Measurements from ENCODE around the gene RFX3.

RFX3 gene

DNA sequence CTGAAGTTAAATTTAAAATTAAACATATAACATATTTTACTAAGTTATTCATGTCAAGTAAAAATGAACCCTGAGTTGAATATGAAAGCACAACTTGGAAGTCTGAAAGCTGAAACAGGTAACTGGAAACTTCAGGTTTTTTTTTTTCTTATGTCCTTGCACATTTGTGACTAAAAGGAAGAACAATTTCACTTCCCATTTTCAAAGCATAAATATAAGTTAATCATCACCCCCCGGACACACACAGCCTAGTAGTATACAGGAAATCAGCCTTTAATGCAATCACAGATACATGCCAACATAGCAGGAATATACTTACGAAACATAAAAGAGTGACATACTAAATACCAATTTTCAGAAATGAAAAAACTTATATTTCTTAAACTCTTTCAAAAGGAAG is 225.9 kb downstream of the RFX3 start:
- Histone ChIP-seq H3K36me3 (ENCODE audit: control insufficient read depth, low read length) (no peaks in the 10 kb centered on the region), H4K20me1 (ENCODE audit: control insufficient read depth, insufficient read depth, low read depth, low read length) (no peaks in the 10 kb centered on the region), H3K4me2 (ENCODE audit: low read length) (peak overlapping the region; percentile 64), H3F3A (ENCODE audit: control insufficient read depth, insufficient read depth) (no peaks in the 10 kb centered on the region), H3K27ac (ENCODE audit: low read depth, low read length) (peak overlapping the region; percentile 33; the same call in 1 of the 2 replicates), H3K79me2 (ENCODE audit: control insufficient read depth, low read length) (no peaks in the 10 kb centered on the region), H3K4me1 (ENCODE audit: control insufficient read depth, low read length) (peaks cover 24% of the 10 kb centered on the region), H3K4me3 (ENCODE audit: low read length) (peak overlapping the region; percentile 48; the same call in 1 of the 2 replicates), H3K9me2 (replicated peaks; ENCODE audit: control insufficient read depth, low read length) (no peaks in the 10 kb centered on the region), H3K9me3 (ENCODE audit: control insufficient read depth, insufficient read depth, low read length) (no peaks in the 10 kb centered on the region), H3K27me3 (ENCODE audit: control insufficient read depth, low read length) (no peaks in the 10 kb centered on the region)
- TF ChIP-seq EZH2phosphoT487 (IDR thresholded peaks at IDR 0.05; ENCODE audit: borderline replicate concordance, low read length) = no peak
- TF ChIP-seq, protein P1, sequence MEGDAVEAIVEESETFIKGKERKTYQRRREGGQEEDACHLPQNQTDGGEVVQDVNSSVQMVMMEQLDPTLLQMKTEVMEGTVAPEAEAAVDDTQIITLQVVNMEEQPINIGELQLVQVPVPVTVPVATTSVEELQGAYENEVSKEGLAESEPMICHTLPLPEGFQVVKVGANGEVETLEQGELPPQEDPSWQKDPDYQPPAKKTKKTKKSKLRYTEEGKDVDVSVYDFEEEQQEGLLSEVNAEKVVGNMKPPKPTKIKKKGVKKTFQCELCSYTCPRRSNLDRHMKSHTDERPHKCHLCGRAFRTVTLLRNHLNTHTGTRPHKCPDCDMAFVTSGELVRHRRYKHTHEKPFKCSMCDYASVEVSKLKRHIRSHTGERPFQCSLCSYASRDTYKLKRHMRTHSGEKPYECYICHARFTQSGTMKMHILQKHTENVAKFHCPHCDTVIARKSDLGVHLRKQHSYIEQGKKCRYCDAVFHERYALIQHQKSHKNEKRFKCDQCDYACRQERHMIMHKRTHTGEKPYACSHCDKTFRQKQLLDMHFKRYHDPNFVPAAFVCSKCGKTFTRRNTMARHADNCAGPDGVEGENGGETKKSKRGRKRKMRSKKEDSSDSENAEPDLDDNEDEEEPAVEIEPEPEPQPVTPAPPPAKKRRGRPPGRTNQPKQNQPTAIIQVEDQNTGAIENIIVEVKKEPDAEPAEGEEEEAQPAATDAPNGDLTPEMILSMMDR (IDR thresholded peaks at IDR 0.05; ENCODE audit: low read depth, low read length, poor library complexity, severe bottlenecking) = no peak

DNA sequence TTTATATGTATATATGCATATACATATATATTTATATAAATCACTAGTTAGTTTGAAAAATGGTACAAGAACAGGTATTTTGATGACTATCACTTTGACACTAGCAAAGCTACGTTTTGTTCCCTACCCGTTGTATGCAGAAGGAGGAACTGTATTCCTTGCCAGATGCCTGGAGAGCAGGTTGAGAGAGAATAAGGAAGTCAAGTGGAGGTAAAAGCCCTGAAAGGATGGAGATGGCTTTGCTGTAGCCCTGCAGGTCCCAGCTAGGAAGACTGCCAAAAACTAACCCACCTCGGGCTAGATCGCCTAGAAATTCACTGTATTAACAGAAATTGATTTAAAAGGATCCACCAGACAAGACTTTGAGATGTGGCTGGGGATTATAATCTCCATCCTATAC is 229.3 kb downstream of the RFX3 start:
- H3F3A ChIP-seq (ENCODE audit: control insufficient read depth, insufficient read depth) = no peaks in the 10 kb centered on the region
- H3K4me3 ChIP-seq (ENCODE audit: low read length) = no peak overlapping the region
- H3K79me2 ChIP-seq (ENCODE audit: control insufficient read depth, low read length) = no peaks in the 10 kb centered on the region
- peaks cover 24% of the 10 kb centered on the region for H3K4me1 ChIP-seq (ENCODE audit: control insufficient read depth, low read length)
- H3K9me2 ChIP-seq (replicated peaks; ENCODE audit: control insufficient read depth, low read length) = no peaks in the 10 kb centered on the region
- H3K4me2 ChIP-seq (ENCODE audit: low read length) = no peak overlapping the region
- TF ChIP-seq, protein P1 (IDR thresholded peaks at IDR 0.05; ENCODE audit: low read depth, low read length, poor library complexity, severe bottlenecking) = no peak
- TF ChIP-seq EZH2phosphoT487 (IDR thresholded peaks at IDR 0.05; ENCODE audit: borderline replicate concordance, low read length) = no peak
- H3K9me3 ChIP-seq (ENCODE audit: control insufficient read depth, insufficient read depth, low read length) = no peaks in the 10 kb centered on the region
- H3K27me3 ChIP-seq (ENCODE audit: control insufficient read depth, low read length) = no peaks in the 10 kb centered on the region
- no peaks in the 10 kb centered on the region for H4K20me1 ChIP-seq (ENCODE audit: control insufficient read depth, insufficient read depth, low read depth, low read length)
- no peak overlapping the region for H3K27ac ChIP-seq (ENCODE audit: low read depth, low read length)
- H3K36me3 ChIP-seq (ENCODE audit: control insufficient read depth, low read length) = no peaks in the 10 kb centered on the region; the same call in 1 of the 2 replicates

DNA sequence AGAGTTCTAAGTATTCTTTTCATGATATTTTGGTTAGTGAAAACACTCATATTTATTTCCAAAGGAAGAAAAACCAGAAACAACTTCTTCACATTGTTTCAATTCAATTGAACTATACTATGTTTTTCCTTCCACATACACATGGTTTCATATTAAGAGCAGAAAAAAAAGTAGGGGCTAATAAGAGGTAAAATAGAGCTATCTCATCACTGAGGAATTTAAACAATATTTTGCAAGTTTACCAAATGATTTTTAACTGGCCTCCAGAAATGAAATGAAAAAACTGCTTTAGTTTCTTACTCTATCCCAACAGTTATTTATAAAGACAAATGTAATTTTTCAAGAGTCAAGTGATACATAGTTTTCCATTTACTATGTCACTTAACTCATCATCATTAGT is 233.5 kb downstream of the RFX3 start:
- H3K4me3 ChIP-seq (ENCODE audit: low read length) = no peak overlapping the region
- TF ChIP-seq EZH2phosphoT487 (IDR thresholded peaks at IDR 0.05; ENCODE audit: borderline replicate concordance, low read length) = no peak
- TF ChIP-seq, protein P1 (IDR thresholded peaks at IDR 0.05; ENCODE audit: low read depth, low read length, poor library complexity, severe bottlenecking) = no peak
- no peaks in the 10 kb centered on the region for H3K79me2 ChIP-seq (ENCODE audit: control insufficient read depth, low read length)
- H3K36me3 ChIP-seq (ENCODE audit: control insufficient read depth, low read length) = no peaks in the 10 kb centered on the region; the same call in 1 of the 2 replicates
- H4K20me1 ChIP-seq (ENCODE audit: control insufficient read depth, insufficient read depth, low read depth, low read length) = no peaks in the 10 kb centered on the region
- H3K4me1 ChIP-seq (ENCODE audit: control insufficient read depth, low read length) = no peaks in the 10 kb centered on the region
- H3K9me2 ChIP-seq (replicated peaks; ENCODE audit: control insufficient read depth, low read length) = no peaks in the 10 kb centered on the region
- H3K9me3 ChIP-seq (ENCODE audit: control insufficient read depth, insufficient read depth, low read length) = no peaks in the 10 kb centered on the region
- H3F3A ChIP-seq (ENCODE audit: control insufficient read depth, insufficient read depth) = no peaks in the 10 kb centered on the region
- no peak overlapping the region for H3K27ac ChIP-seq (ENCODE audit: low read depth, low read length)
- no peaks in the 10 kb centered on the region for H3K27me3 ChIP-seq (ENCODE audit: control insufficient read depth, low read length)
- H3K4me2 ChIP-seq (ENCODE audit: low read length) = no peak overlapping the region

All from DOHH2 (cell line).